Ectodermal cell (in vitro differentiated cells): ENCODE results near the gene PEX10.

ENCODE experiments used
- H3K27ac ChIP-seq: 2 replicates; pipeline ENCODE4 v1.7.0; 2013; ENCODE audit warnings: mild to moderate bottlenecking, low read depth, low read length; ENCODE audit not compliant: insufficient read depth, poor library complexity, severe bottlenecking
- H3K27me3 ChIP-seq: 2 replicates; pipeline ENCODE4 v1.7.0; 2013; ENCODE audit warnings: mild to moderate bottlenecking, low read length; ENCODE audit not compliant: insufficient read depth, control insufficient read depth, poor library complexity, severe bottlenecking
- H3K36me3 ChIP-seq: one replicate; pipeline ENCODE4 v1.7.0; 2013; ENCODE audit warnings: low read length; ENCODE audit not compliant: control insufficient read depth, insufficient read depth
- H3K4me1 ChIP-seq: one replicate; pipeline ENCODE4 v1.7.0; 2013; ENCODE audit warnings: low read length; ENCODE audit not compliant: control insufficient read depth, insufficient read depth
- H3K4me3 ChIP-seq: 2 replicates; pipeline ENCODE4 v1.7.0; 2013; ENCODE audit warnings: low read depth, low read length, control low read depth; ENCODE audit not compliant: insufficient read depth
- H3K9me3 ChIP-seq: 2 replicates; pipeline ENCODE4 v1.7.0; 2013; ENCODE audit warnings: mild to moderate bottlenecking, low read length, moderate library complexity; ENCODE audit not compliant: control insufficient read depth
- WGBS, 2 experiments: methylation state at CpG; one replicate each; pipeline ENCODE4 v1.1.7; 2013; ENCODE audit warnings: missing lambda C conversion rate in 2 of 2; 5-methylcytosine and 5-hydroxymethylcytosine counted together

PEX10 gene

GRCh38 chr1:2391931-2392509, 20.3 kb downstream of the PEX10 start:
- 1 to 2% methylated on average over 62 of the region's 62 CpGs for WGBS, 2 experiments

DNA sequence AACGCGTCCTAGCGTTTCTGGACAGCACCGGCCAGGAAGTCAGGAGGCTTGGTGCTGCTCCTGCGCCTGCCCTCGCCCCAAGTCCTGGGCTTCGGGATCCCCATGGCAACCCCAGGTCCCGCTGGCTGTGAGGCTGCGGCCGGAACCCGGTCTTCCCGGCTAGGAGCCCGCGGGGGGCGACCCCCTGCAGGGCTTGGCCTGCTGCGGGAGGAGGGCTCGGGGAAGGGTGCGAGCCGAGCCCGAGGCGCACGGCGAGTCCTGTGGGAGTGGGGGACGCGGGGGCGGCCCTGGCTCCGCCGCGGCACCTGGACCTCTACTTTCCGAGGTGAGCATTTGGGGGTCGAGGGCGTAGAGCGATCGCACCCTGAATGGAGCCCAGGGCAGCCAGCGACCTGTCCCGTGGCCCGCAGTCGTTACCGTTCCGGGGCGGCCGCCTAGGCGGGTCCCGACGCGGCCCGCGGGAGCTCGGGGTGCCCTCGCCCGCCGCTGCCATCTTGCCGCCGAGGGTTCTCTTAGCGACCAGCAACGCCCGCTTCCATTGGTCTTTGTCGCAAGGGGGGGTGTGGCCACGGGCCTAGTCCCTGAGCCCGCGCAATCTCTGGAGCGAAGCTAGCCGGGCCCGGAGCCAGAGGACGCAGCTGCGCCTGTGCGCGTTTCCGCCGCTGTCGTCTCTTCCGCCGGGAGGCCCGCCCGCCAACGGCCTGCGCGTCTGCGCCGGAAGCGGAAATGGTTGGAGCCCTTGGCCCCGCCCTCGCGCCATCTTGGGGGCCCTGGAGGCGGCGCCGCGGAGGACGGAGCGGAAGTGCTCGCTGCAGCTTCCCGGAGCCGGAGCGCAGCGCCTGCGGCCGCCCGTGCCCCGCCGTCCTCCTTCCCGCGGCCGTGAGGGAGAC, 21.1 kb downstream of the PEX10 start, which contains the start of the genes MORN1 and RER1:
Gene MORN1, minus strand, starts transcription at position 514 of the 890 bp plus-strand sequence. Its CDS starts 21 bp downstream, at position 493.
Gene RER1, plus strand, starts transcription at position 801 of the 890 bp plus-strand sequence. CDS start 3,950 bp downstream, outside the sequence.
- Histone ChIP-seq H3K36me3 (peaks cover 3% of the 10 kb centered on the region), H3K4me3 (peak within 1 kb of the TSS; percentile 98)

More at GRCh38 chr1:2391931-2392509, 20.3 kb downstream of the PEX10 start:
- no peaks in the 10 kb centered on the region for H3K9me3 ChIP-seq
- peaks cover 11% of the 10 kb centered on the region for H3K4me1 ChIP-seq
- H3K27ac ChIP-seq: no peak overlapping the region
- H3K4me3 ChIP-seq: peak overlapping the region; percentile 98
- H3K27me3 ChIP-seq: no peaks in the 10 kb centered on the region
- H3K36me3 ChIP-seq: peaks cover 7% of the 10 kb centered on the region

DNA sequence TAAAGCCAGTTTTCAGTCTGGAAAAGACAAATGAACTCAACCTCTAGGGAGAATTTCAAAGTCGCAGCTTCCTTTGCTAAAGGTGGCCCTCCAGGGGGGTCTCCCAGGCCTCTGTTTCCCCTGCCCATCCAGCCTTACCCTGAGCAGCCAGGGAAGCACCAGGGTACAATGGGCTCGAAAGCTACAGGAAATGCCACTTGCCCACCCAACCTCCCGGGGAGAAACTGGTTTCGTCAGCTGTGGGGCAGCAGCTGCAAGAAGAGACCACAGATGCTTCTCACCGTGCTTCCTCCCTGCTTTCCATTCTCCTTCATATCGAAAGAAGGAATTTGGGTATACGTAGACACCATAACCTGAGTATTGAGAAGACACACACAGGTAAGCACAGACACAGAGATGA, 22.7 kb downstream of the PEX10 start:
- H3K9me3 ChIP-seq: no peaks in the 10 kb centered on the region
- peaks cover 11% of the 10 kb centered on the region for H3K4me1 ChIP-seq
- no peaks in the 10 kb centered on the region for H3K27me3 ChIP-seq
- H3K27ac ChIP-seq: no peak overlapping the region
- H3K4me3 ChIP-seq: no peak overlapping the region
- 93 to 96% methylated on average over 7 of the region's 7 CpGs for WGBS, 2 experiments
- peaks cover 3% of the 10 kb centered on the region for H3K36me3 ChIP-seq

More for the DNA sequence above, 21.1 kb downstream of the PEX10 start, which contains the start of the genes MORN1 and RER1:
- H3K27me3 ChIP-seq: no peaks in the 10 kb centered on the region
- H3K27ac ChIP-seq: peak within 1 kb of the TSS; percentile 82
- peaks cover 11% of the 10 kb centered on the region for H3K4me1 ChIP-seq
- WGBS, 2 experiments: 1% methylated on average over 103 of the region's 103 CpGs
- no peaks in the 10 kb centered on the region for H3K9me3 ChIP-seq

GRCh38 chr1:2388004-2388913, 24.1 kb downstream of the PEX10 start:
- no peaks in the 10 kb centered on the region for H3K9me3 ChIP-seq
- peaks cover 11% of the 10 kb centered on the region for H3K4me1 ChIP-seq
- H3K36me3 ChIP-seq: peaks cover 3% of the 10 kb centered on the region
- no peak overlapping the region for H3K4me3 ChIP-seq
- no peak overlapping the region for H3K27ac ChIP-seq
- 95 to 96% methylated on average over 32 of the region's 32 CpGs for WGBS, 2 experiments
- H3K27me3 ChIP-seq: no peaks in the 10 kb centered on the region

DNA sequence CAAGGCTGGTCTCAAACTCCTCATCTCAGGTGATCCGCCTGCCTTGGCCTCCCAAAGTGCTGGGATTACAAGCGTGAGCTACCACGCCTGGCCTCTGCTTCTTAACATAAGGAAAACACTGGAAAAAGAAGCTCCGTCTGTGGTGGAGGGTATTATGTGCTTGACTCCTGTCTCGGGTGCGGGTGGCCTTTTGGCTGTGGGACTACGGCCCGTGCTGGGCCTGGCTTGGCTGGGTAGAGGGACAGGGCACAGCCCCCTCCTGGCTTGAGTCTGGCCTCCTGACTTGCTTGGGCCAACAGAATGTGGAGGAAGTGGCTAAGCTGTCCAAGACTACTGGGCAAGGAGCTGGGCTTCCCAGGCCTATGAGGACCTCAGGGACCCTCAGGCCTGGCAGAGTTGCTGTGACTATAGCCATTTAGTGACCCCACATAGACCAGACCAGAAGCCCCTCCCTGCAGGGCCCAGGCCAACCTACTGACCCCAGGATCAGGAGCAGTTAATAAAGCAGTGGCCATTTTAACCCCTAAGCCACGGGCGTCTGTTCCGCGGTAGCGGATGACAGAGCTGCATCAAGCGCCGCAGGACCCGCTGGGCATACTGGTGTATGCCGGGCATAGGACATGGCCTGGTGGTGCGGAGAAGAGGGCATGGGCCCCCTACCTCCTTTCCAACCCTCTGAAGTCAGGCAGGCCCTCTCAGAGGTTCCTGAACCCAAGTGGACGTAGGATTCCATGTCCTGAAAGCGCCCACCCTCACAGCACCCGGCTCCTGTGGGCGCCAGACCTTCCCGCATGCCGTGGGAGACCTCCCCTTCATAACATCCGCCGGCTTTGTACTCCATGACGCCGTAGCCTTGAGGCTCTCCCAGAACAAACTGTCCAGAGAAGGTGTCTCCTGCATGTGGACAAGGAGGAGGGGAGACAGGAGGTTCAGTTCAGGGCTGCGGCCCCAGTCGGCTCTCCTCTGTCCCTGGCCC, 25.4 kb downstream of the PEX10 start:
- Histone ChIP-seq H3K27me3 (no peaks in the 10 kb centered on the region), H3K4me3 (no peak overlapping the region), H3K27ac (no peak overlapping the region), H3K9me3 (no peaks in the 10 kb centered on the region), H3K4me1 (peaks cover 6% of the 10 kb centered on the region), H3K36me3 (peaks cover 3% of the 10 kb centered on the region)
- WGBS, 2 experiments: 94 to 96% methylated on average over 30 of the region's 30 CpGs

GRCh38 chr1:2385606-2386280, 26.6 kb downstream of the PEX10 start:
- WGBS, 2 experiments: 95 to 96% methylated on average over 19 of the region's 19 CpGs
- peaks cover 6% of the 10 kb centered on the region for H3K4me1 ChIP-seq
- H3K36me3 ChIP-seq: peaks cover 3% of the 10 kb centered on the region
- no peak overlapping the region for H3K4me3 ChIP-seq
- H3K27ac ChIP-seq: no peak overlapping the region
- no peaks in the 10 kb centered on the region for H3K27me3 ChIP-seq
- H3K9me3 ChIP-seq: no peaks in the 10 kb centered on the region

DNA sequence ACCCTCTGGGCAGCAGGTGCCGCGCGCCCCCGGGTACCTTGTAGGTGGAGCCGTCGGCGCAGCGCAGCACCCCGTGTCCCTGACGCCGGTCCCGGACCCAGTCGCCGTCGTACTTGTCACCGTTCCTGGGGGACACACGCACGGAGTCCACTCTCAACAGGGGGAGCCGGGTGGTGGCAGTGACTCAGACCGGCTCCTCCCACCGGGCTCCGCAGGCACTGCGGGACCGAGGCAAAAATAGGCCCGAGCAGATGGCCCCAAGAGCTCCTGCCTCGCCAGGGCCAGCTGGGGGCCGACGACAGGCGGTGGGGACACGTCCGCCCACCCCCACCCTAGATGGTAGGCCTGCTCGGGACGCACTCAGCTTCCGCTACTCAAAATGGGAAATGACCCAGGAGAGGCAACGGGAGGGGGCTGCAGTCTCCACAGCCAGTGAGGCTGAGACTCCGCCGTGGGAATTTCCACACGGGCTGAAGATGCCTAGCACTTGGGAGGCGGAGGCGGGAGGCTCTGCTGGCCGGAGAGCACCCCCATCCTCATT, 27.4 kb downstream of the PEX10 start:
- no peaks in the 10 kb centered on the region for H3K27me3 ChIP-seq
- peaks cover under 1% of the 10 kb centered on the region for H3K4me1 ChIP-seq
- no peak overlapping the region for H3K27ac ChIP-seq
- WGBS, 2 experiments: 89 to 90% methylated on average over 41 of the region's 41 CpGs
- H3K9me3 ChIP-seq: no peaks in the 10 kb centered on the region
- peaks cover 3% of the 10 kb centered on the region for H3K36me3 ChIP-seq
- no peak overlapping the region for H3K4me3 ChIP-seq

DNA sequence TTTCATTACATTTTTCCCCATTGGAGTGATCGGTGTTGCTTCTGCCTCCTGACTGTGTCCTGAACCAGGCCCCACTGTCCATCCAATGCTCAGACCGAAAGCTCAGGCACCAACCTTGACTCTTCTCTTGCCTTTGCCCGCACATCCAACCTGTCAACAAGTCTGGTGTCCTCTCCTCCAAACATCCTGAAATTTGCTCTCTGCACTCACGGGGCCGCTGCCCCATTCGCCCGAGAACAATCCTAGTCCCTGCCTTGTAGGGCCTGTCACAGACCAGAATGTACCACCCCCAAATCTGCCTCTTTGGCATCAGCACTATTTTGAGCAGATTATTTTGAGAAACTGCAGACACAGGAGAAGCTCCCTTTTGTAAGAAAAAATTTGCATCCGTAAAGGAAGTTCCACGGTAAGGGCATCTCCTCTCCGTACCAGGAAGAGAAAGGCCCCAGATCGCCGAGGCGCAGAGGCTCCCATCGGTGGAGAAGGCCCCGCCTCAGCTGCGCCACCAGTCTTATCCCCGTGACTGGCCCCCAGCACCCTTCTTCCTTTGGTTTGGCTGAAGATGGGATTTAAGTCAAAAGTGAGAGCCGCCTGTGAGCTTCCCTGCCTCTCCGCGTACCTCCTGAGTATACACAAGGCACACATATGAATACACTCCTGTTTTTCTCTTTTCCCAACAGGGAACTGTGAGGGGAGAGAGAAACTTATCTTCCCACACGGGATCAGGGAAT, 28.1 kb downstream of the PEX10 start:
- H3K36me3 ChIP-seq: peaks cover 3% of the 10 kb centered on the region
- H3K4me1 ChIP-seq: no peaks in the 10 kb centered on the region
- H3K9me3 ChIP-seq: no peaks in the 10 kb centered on the region
- H3K27ac ChIP-seq: no peak overlapping the region
- no peak overlapping the region for H3K4me3 ChIP-seq
- 92 to 93% methylated on average over 21 of the region's 21 CpGs for WGBS, 2 experiments
- H3K27me3 ChIP-seq: no peaks in the 10 kb centered on the region
